WI38 (cell line): Measurements from ENCODE around the gene TRPM7.

ENCODE experiments used
- H3K4me3 ChIP-seq: 2 replicates; pipeline ENCODE4 v1.5.1; 2011; ENCODE audit warnings: low read depth, mild to moderate bottlenecking, control low read depth, low read length
- TF ChIP-seq, protein P1 (sequence below): IDR thresholded peaks from 2 replicates; pipeline ENCODE4 v1.5.1; 2012; ENCODE audit warnings: low read depth, mild to moderate bottlenecking, control low read depth, low read length

The TRPM7 gene

DNA sequence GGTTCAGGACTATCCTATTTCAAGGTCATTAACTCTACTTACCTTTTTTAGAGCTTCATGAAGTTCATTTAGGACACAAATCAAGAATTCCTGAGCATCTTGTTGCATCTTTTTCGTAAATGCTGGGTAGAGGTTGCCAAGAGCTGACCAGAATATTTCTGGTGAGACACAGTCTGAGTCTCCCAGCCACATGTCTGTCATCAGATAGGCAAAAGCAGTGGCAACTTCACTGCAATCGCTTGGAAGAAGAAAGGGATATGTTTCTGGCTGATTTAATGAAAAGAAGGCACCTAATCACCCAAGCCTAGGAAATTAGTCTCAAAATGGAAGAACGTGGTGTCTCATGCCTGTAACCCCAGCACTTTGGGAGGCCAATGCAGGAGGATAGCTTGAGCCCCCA lies 143.0 kb downstream of the TRPM7 start:
- TF ChIP-seq, protein P1, sequence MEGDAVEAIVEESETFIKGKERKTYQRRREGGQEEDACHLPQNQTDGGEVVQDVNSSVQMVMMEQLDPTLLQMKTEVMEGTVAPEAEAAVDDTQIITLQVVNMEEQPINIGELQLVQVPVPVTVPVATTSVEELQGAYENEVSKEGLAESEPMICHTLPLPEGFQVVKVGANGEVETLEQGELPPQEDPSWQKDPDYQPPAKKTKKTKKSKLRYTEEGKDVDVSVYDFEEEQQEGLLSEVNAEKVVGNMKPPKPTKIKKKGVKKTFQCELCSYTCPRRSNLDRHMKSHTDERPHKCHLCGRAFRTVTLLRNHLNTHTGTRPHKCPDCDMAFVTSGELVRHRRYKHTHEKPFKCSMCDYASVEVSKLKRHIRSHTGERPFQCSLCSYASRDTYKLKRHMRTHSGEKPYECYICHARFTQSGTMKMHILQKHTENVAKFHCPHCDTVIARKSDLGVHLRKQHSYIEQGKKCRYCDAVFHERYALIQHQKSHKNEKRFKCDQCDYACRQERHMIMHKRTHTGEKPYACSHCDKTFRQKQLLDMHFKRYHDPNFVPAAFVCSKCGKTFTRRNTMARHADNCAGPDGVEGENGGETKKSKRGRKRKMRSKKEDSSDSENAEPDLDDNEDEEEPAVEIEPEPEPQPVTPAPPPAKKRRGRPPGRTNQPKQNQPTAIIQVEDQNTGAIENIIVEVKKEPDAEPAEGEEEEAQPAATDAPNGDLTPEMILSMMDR: no peak
- H3K4me3 ChIP-seq: no peak overlapping the region

DNA sequence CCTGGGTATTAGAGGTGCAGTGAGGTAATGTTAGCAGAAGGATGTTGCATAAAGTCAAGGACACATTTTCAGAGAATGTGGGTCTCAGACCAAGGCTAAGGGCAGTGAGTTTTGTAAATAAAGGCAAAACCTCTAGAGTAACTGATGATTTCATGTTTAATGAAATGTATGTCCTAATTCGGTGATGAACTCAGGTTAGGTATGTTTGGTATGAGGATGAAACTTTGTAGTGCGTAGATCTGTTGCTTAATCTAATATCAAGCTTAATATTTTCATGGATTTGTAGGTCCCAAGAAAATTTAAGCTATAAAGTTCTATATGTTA lies 143.7 kb downstream of the TRPM7 start:
- TF ChIP-seq, protein P1: no peak
- no peak overlapping the region for H3K4me3 ChIP-seq

DNA sequence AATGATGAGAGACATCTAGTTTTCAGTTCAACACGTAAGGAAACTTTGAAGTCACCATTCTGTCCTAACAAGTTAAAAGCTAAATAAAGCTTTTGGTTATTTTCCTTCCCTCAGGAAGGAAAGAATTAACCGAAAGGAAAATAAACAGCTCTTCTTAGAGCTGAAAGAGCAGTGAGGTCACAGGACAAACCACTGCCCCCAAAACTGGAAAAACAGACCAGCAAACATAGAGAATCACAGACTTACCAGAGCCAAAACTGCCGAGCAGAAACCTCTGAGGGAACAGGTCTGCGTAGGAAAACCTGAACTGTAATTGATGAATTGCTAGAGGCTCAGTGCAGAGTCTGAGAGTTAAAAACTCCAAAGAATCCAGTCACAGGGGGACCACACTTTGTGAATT lies 154.8 kb downstream of the TRPM7 start:
- TF ChIP-seq, protein P1: no peak

DNA sequence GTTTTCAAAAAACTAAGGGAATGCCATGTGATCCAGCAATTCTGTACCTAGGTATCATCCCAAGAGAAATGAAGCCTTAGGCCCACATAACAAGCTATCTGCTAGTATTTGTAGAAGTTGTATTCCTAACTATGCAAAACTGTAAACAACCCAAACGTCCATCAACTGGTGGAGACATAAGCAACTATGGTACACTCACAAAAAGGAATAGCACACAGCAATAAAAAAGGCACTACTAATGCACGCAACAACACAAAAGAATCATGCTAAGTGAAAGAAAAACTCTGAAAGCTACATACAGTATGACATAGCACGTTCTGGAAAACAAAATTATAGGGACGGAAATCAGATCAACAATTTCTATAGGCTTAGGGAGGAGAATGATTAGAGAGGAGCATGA lies 155.4 kb downstream of the TRPM7 start:
- TF ChIP-seq, protein P1: no peak
- no peak overlapping the region for H3K4me3 ChIP-seq

More for the DNA sequence above, 154.8 kb downstream of the TRPM7 start:
- H3K4me3 ChIP-seq: no peak overlapping the region

DNA sequence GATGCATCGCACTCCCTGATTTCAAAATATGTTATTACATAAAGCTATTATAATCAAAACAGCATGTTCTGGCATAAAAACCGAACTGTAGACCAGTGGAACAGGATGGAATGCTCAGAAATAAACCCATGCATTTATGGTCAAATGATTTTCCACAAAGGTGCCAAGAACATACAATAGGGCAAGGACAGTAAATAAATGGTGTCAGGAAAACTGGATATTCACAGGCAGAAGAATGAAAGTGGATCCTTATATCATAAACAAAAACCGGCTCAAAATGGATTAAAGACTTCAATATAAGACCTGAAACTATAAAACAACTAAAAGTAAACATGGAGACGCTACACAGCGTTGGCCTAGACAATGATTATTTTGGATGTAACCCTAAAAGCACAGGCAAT lies 162.7 kb downstream of the TRPM7 start:
- TF ChIP-seq, protein P1: no peak
- H3K4me3 ChIP-seq: no peak overlapping the region

DNA sequence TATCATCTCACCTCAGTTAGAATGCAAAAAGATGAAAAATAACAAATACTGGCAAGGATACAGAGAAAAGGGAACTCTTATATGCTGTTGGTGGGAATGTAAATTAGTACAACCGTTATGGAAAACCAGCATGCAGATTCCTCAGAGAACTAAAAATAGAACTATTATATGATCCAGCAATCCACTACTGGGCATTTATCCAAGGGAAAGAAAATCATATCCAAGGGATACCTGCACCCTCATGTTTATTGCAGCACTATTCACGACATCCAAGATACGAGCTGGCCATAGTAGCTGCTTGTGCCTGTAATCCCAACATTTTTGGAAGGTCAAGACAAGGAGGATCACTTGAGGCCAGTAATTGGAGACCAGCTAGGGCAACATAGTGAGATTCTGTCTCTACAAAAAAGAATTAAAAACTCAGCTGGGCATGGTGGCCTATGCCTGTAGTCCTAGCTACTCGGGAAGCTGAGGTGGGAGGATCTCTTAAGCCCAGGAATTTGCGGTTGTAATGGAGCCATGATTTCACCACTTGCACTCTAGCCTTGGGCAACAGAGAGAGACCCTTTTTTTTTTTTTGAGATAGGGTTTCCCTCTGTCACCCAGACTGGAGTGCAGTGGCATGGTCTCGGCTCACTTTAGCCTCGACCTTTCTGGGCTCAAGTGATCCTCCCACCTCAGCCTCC lies 166.7 kb downstream of the TRPM7 start:
- TF ChIP-seq, protein P1: no peak
- no peak overlapping the region for H3K4me3 ChIP-seq

DNA sequence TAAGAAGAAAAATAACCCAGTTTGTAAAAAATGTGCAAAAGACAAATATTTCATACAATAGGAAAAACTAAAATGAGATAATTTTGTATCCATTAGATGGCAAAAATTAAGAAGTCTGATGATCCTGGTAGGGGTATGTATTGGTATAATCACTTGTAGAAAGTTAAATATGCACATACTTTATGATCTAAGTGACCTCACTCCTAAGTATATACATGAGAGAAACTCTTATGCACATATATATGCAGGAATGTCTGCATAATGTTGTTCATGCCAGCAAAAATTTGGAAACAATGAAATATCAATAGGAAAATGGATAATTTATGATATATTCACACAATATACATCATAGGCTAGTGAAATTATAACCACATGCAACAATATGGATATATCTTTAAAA lies 173.6 kb downstream of the TRPM7 start:
- TF ChIP-seq, protein P1: no peak
- no peak overlapping the region for H3K4me3 ChIP-seq
